GM20431 (cell line): ENCODE measurements around the gene AKT1.

Source experiments
- in situ Hi-C: fragments of 300-500 bp; cut with MseI, MboI; formaldehyde crosslinking; loops from one replicate; pipeline ENCODE4 v1.15.0; 2020; ENCODE audit warnings: low sequenced_read_pairs; ENCODE audit not compliant: unreplicated experiment

Gene AKT1

DNA sequence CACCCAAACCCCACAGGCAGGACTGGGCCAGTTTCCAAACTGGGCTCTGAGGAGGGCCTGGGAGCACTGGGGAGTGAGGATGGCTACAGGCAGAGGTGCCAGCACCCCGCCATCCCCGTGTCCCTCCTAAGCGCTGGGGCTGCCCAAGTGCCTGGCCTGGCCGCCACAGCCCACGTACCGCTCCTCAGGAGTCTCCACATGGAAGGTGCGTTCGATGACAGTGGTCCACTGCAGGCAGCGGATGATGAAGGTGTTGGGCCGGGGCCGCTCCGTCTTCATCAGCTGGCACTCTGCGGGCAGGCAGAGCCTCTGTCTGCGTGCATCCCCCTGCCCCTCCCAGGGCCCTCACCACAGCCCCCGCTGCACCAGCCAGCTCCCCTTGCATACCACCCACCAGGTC lies 19.1 kb downstream of the AKT1 start:
- in situ Hi-C loops: loop anchor here (10.0 kb wide), 1 partner anchor 48 kb away; no protein-coding TSS in a partner anchor

DNA sequence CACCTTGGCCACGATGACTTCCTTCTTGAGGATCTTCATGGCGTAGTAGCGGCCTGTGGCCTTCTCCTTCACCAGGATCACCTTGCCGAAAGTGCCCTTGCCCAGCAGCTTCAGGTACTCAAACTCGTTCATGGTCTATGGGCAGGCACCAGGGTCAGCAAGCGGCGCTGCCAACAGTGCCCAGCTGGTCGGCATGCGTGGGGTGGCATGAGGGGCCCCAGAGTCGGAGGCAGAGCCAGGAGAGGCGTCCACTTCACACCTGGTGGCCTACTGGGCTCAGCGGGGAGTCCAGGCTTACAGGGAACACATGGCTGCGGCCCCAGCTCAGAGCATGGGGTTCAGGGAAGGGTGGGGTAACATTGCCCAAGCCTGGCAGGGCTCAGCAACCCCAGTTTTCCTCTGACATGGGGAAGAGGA lies 20.5 kb downstream of the AKT1 start:
- in situ Hi-C loops: loop anchor here (10.0 kb wide), 1 partner anchor 50 kb away; no protein-coding TSS in a partner anchor

DNA sequence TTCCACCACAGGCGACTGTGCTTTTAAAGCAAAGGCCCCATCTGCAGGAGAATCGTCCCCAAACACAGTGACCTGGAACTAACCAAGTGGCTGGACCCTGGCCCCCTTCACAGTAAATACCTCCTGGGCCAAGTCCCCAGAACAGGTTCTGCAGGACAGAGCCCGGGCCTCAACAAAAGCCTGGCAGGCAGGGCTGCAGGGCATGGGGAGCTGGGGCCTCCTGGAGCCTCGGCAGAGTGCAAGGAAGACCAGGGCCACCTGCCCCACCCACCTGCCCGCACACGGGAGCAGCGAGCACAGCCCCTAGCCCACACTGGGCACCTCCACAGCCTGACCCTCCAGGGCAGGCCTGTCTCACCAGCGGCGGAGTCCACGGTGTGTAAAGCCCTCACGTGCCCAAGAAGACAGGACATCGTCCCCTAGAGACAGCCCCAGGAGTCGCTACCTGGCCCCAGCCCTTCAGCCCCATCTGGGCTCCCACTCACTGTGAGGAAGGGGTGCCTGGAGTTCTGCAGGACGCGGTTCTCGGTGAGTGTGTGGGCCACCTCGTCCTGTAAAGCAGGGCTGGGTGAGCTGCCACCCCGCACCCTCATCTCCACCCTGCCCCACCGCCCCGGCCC lies 21.0 kb downstream of the AKT1 start:
- in situ Hi-C loops: loop anchor here (10.0 kb wide), 1 partner anchor 50 kb away; no protein-coding TSS in a partner anchor

DNA sequence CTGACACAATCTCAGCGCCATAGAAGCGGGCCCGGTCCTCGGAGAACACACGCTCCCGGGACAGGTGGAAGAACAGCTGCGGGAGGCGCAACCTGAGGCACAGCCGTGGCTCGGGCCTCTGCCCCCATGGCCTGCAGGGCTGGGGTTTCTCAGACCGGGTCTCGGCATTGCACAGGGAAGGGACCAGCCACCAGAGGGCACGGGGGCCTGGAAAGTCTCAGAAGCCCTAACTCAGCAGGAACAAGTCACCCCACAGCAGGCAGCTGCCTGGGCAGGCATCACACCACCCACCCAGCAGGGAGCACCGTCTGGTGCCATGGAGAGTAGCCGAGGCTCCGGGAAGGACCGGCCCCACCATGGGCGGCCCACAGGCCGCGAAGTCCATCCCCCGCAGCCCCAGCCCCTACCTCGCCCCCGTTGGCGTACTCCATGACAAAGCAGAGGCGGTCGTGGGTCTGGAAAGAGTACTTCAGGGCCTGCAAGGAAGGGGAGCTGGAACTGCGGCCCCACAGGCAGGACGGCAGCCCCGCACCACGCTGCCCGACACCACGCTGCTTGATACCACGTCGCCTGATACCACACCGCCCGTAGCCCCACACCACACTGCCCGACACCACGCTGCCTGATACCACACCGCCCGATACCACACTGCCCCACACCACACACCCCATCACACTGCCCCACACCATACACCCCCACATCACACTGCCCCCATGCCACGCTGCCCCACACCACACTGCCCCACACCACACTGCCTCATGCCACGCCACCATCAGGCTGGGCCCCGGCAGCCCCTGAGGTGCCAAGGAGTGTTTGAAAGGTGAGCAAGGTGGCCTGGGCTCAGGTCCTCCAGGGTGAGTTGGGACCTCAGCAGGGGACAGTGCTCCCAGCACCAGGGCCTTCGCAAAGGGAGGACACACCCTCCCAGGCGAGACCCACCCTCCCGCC lies 21.8 kb downstream of the AKT1 start:
- in situ Hi-C loops: loop anchor here (10.0 kb wide), 1 partner anchor 51 kb away; no protein-coding TSS in a partner anchor

DNA sequence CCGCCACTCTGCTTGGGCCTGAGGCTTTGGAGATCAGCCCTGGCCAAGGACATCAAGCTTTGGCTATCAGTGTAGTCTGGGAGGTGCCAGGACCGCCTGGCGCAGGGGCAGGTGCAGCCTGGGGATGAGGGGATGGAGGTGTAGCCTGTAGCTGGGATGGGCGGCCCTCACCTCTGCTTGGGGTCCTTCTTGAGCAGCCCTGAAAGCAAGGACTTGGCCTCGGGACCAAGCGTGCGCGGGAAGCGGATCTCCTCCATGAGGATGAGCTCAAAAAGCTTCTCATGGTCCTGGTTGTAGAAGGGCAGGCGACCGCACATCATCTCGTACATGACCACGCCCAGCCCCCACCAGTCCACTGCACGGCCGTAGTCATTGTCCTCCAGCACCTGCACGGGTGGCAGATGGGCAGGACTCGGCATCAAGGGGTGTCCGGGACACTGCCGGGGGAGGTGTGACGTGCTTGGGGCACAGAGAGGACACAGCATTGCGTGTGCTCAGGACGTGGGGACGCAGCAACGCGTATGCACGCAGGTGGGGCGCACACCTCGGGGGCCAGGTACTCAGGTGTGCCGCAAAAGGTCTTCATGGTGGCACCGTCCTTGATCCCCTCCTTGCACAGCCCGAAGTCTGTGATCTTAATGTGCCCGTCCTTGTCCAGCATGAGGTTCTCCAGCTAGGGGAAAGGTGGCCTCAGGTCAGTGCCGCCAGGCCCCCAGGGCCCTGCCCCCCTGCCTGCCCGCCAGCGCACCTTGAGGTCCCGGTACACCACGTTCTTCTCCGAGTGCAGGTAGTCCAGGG lies 22.6 kb downstream of the AKT1 start:
- in situ Hi-C loops: loop anchor here (10.0 kb wide), 1 partner anchor 52 kb away; no protein-coding TSS in a partner anchor

DNA sequence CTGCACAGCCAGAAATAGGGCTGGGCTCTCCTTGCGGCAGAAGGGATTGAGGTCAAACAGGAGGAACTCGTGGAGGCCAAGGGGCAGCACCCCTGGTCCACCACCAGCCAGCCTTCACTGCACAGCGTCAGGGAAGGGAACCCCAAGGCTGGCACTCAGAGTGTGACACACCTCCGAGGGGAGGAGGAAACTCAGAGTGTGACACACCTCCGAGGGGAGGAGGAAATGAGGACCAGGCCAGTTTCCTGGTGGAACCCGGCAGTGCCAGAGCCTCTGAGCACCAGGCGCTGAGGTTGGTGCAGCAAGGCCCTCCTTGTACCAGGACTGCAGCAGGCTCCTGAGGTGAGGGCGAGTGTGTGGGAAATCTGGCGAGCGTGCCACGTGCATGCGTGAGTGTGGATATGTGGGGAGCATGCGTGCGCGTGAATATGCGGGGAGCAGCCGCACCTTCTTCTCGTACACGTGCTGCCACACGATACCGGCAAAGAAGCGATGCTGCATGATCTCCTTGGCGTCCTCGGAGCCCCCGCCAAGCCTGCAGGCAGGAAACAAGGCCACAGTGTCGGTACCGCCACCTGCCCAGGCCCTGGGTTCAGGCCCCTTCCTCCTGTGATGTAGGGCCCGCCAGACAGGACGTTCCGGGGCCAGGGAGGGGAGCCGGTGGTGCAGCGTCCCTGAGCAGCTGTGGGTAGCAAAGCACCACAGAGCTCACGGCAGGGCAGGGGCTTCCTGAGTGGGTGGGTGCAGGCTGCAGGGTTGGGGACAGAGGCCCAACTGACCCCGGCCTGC lies 23.4 kb downstream of the AKT1 start:
- in situ Hi-C loops: loop anchor here (10.0 kb wide), 1 partner anchor 53 kb away; no protein-coding TSS in a partner anchor

DNA sequence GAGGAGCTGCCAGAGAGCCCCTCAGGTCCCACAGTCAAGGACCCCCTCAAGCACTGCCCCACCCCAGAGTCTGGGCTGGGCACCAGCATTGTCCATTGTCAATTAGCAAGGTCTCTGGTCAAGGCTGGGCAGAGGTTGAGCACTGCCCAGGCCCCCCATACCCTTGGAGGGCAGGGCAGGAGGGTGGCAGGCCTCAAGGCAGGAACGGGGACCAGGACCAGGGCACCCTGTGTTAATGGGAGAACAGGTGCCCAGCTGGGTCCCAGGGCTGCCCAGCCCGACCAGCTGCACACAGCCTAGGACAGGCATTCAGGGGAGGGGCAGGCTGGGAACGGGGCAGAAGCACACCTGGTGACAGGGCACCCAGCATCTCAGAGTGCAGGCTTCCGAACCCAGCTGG lies 24.2 kb downstream of the AKT1 start:
- in situ Hi-C loops: loop anchor here (10.0 kb wide), 1 partner anchor 53 kb away; no protein-coding TSS in a partner anchor

DNA sequence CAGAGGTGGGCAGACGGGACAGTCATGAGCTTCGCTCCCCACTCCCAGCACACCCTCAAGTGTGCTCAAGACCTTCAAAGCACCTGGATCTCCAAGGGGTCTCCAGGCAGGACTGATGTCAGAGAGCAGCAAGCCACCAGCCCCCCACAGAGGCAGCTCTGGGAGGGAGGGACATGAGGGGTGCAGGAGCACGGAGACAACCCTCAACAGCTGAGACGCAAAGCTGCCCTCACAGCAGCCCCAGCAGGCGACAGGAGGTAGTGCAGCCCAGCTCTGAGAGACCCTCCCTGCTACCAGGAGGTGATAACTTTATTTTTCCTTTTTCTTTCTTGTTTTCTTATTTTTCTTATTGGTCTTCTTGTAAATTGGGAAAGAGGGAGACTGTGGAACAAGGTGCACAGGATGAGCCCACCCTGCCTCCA lies 24.7 kb downstream of the AKT1 start:
- in situ Hi-C loops: loop anchor here (10.0 kb wide), 1 partner anchor 54 kb away; no protein-coding TSS in a partner anchor

DNA sequence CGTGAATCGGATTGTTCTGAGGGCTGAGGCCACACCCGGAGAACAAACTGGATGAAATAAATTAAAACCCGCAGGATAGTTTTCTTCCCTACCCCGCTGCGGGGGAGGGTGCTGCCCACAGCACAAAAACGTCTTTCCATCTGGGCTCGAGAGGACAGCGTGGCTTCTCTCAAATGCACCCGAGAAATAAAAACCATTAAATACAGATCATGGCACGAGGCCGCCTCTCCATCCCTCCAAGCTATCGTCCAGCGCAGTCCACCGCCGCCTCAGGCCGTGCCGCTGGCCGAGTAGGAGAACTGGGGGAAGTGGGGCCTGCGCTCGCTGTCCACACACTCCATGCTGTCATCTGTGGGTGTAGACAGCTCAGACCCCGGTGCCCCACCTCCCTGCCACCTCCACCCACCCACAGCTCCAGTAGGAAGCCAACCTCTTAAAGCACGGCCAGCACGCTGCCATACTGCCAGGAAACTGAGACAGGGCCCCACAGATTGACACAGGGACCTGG lies 25.4 kb downstream of the AKT1 start:
- in situ Hi-C loops: loop anchor here (10.0 kb wide), 1 partner anchor 55 kb away; no protein-coding TSS in a partner anchor

DNA sequence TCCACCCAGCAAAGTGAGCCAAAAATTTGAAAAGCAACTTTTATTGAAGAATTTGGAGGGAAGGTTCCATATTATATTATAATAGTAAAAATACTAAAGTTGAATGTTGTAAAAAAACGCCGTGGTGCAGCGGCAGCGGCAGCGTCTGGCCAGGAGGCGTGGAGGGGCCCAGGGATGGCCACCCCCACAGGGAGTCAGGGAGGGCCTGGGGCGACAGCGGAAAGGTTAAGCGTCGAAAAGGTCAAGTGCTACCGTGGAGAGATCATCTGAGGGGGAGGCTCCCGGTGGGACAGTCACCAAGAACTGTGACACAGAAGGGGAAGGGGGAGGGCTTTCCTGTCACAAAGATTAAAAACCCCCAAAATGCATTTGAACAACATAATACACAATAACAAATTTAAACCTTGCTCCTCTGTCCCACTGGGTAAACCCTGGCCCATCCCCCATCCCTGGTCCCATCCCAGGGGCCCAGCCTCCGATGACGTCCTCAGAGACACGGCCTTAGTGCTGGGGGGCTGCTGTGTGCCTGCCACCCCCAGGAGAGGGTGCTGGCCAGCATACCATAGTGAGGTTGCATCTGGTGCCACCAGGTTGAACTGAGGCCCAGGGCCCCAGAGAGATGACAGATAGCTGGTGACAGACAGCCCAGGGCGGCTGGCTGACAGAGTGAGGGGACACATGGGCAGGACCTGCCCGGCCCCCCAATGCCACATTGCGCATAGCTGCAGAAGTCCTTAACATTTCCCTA lies 26.1 kb downstream of the AKT1 start:
- in situ Hi-C loops: loop anchor here (10.0 kb wide), 1 partner anchor 55 kb away; no protein-coding TSS in a partner anchor

DNA sequence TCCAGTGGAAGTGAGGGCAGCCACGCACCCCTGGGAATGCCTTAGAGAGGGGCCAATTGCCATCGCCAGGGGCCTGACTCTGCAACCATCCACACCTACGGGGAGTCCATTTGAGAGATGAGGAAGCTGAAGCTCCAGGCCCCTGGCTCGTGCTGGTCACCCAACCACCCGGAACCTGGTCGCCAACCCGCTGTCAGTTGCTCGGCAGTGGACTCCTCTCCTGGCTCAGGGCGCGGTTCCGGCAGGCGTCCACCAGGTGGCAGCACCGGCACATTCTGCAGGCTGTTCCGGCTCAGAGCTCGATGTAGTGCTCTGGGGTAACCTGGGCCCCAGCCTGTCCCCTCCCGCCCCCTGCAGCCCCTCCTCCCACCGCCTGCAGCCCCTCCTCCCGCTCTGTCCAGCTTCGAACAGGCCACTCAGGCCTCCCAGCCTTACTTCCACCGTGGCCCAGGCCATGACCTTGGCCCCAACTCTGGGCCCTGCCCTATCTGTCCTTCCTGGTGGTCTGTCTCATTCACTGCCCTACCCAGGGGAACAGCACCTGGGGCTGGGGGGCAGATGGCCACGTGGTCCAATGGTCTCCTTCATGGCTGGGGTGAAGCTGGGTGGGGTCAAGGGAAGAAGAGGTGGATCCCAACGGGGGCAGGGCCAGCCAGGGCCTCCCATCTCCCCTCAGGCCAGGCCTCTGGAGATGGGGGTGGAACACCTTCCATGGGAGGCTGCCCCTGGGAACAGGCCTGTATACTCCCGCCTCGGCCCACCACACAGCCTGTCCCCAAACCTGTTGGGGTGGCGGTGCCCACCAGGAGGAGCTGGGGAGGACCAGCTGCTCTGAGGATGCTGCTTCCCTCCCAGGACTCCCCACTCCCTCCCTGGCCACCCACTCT lies 26.9 kb downstream of the AKT1 start:
- in situ Hi-C loops: no loop called here

DNA sequence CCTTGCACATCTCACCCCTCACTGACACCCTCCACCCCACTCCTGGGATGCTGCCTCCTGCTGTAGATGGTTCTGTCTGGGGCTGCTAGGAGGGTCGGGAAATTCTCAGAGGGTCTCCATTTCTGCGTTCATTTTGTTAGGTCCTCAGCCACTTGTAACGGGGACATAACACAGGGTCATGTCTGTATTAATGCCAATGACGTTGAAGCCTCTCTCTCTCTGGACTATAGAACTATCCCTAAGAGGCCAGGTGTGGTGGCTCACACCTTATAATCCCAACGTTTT lies 28.0 kb downstream of the AKT1 start:
- in situ Hi-C loops: no loop called here

DNA sequence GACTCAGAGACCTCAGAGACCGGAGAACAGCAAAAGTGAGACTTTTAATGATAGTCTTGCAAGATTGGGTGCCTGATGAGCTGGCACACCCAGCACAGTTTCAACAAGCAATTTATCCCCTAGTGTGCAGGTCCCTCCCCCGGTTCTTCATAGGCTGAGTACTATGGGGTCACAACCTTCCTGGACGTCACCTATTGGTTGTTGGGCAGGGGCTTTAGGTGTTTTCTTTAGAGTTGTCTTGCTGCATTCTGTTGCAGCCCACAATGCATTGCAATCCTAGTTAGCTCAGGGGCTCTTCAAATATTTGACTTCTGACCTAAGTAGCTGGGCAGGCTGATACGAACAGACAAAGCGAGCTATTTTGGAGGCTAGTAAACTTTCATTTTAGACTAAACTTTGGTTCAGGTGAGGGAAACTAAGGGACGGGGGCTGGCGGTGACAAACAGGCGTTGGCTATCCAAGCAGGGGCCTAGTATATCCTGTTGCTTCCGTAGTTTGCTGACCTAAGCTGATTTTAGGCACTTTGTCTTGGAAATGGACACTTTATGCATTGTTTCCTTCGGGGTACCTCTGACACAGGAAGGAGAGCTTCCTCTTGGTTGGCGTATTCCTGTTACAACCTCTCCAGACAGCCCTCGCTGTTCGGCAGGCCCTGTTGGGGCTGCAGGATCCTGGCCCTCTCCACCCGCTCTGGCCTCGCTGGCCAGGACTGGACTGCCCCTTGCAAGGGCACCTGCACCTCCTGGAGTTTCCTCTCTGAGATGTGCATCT lies 28.5 kb downstream of the AKT1 start:
- in situ Hi-C loops: no loop called here

DNA sequence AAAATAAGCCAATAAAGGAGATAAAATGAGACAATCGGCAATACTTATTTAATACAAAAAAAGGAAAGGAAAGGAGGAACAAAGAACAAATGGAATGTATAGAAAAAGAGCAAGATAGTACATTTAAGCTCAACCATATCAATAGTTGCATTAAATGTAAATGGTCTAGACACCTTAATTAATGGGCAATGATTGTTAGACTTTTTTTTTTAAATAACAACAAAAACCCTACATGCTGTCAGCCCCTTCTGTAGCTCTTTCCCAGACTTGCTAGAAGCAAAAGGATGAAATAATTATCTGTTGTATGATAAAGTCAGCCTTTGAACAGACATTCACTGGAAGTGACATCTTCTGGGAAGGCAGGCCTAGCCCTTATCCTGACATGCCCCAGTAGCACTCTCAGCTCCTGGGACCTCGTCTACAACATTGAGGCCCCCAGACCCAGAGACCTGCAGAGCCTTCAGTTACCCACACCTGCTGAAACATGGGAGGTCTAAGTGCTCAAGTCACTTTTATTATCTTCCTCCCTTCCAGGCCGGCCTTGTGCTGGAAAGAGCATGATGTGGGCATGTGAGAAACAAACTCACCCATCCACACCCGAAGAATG lies 29.2 kb downstream of the AKT1 start:
- in situ Hi-C loops: no loop called here

DNA sequence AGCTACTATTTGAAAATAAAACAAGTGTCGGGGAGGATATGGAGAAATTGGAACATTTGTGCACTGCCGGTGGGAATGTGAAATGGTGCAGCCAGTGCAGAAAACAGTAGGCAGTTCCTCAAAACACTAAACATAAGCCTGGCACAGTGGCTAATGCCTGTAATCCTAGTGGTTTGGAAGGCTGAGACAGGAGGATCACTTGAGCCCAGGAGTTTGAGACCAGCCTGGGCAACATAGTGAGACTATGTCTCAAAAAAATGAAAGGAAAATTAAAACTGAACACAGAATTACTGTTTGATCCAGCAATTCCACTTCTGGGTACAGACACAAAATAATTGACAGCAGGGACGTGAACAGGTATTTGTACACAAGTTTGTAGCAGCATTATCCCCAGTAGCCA lies 30.0 kb downstream of the AKT1 start:
- in situ Hi-C loops: no loop called here
